Dedifferentiated amniotic fluid mesenchymal stem cell (primary cell): ENCODE results near the gene RBM10.

ENCODE experiments used
- DNase-seq: peaks from one replicate; pipeline ENCODE4 v3.0.0-alpha.2; 2016; ENCODE audit errors: extremely low spot score

Gene RBM10

DNA sequence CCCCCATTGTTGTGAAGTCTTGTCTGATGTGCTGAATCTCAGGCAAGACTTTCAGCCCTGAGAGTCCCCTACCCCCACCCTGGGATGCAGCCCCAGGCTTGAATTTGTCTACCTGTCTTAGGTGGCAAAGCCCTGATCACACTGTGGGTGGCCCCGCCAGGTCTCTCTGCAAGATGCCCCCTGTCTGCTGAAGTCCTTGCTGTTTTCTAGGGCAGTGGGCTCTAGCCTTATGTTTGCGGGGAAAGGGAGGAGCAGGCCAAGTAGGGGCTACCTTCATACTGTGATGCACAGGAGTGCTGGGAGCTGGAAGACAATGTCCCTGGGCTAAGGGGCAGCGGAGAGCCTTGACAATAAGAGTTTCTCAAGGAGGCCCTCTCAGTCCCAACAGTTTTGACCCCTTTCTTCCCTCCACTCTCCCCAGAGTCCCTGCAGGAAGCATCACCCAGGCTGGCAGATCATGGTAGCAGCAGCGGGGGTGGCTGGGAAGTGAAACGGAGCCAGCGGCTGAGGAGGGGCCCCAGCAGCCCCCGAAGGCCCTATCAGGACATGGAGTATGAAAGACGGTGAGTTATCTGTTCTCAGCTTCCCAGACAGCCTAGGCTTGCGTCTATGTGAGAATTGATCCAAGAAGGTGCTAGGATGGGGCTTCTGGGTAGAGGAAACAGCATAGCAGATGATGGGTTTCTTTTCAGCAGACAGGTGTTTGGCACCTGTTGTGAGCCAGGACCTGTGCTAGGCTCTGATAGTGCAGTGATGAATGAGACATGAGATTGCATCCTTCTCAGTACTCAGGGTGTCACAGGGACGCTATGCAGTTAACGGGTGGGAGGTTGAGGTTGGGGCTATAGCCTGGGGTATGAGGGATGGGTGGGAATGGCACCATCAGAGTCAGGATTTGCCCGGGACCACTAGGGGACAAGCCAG lies 2.2 kb downstream of the RBM10 start:
- DNase-seq: no peak

GRCh38 chrX:47148946-47149345 lies 3.9 kb downstream of the RBM10 start:
- no peak for DNase-seq

DNA sequence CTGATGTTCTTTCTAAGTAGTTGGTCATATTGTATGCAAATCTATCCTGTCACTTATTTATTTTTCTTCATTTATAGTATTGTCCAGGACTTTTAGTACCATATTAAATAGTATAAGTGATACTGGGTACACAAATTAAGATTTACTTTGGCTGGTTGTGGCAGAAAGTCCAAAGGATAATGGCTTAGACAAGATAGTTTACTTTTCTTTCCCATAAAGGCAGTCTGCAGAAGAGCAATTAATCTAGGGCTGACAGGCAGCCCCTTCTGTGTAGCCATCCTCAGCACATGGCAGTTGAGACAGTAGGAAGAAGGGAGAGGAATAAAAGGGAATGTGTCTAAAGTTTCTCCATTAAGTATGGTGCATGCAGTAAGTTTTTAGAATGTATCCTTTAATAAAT lies 6.4 kb downstream of the RBM10 start:
- DNase-seq: no peak

DNA sequence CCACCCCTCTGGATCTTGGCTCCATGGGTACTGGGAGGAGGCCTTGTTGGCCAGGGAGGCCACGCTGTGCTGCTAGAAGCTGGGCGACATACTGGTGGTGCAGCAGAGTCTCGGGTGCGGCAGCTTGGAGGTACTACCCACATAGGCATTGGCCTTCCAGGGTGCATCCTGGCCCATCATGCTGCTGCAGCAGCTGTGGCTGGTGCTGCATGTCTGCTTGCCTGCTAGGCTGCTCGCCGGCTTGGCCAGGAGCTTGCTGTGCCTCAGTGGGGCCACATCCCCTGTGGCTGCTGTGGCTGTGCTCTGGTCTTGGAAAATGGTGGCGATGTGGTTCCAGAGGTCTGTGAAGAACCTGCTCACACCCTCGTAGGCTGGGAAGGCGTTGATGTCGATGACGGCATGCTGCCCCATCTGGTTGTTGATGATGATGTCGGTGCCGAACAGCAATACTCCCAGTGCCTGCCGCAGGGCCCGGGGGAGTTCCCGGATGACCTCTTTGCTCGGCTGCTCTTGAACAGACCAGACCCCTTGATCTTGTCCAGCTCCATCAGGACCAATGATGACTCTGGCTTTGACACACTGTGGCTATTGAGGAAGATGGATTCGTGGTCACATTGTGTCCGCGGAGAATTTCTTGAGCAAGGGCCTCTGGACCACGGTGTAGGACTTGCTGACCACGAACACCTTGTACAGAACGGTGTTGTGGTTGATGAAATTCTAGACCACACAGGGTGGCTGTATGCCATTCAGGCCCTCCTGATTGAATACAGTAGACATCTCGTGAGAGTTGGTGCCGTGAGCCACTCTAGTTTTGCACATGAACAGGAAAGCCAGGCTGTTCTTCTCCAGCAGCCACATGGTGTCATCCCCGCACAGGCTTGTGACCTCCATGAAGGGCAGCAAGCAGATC lies 11.8 kb downstream of the RBM10 start:
- DNase-seq: no peak

DNA sequence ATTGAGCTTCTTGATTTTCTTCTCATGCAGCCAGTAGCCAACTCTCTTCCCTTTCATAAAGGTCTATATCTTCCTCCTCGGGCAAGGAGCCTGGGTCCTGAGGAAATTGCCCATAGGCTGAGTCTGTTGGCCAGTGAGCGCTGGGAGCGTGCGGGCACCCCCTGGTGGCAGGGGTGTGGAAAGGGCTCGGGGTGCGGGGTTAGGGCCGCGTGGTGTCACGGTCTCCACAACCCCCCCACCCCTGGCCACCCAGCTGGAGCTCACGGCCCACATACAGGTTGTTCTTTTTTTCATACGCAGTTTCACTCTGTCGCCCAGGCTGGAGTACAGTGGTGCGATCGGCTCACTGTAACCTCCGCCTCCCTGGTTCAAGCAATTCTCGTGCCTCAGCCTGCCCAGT lies 13.1 kb downstream of the RBM10 start:
- no peak for DNase-seq

DNA sequence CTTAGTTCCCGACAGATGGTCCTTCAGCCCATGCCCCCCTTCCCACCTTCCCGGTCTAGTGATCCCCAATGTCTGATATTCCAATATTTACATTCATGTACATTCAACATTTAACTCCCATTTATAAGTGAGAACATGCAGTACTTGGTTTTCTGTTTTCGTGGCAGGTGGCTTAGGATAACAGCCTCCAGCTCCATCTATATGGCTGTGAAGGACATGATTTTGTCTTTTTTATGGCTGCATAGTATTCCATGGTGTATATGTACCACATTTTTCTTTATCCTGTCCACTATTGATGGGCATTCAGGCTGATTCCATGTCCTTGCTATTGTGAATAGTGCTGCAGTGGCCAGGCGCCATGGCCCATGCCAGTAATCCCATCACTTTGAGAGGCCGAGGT lies 13.8 kb downstream of the RBM10 start:
- DNase-seq: no peak

GRCh38 chrX:47160781-47161180 lies 15.8 kb downstream of the RBM10 start:
- DNase-seq: no peak

DNA sequence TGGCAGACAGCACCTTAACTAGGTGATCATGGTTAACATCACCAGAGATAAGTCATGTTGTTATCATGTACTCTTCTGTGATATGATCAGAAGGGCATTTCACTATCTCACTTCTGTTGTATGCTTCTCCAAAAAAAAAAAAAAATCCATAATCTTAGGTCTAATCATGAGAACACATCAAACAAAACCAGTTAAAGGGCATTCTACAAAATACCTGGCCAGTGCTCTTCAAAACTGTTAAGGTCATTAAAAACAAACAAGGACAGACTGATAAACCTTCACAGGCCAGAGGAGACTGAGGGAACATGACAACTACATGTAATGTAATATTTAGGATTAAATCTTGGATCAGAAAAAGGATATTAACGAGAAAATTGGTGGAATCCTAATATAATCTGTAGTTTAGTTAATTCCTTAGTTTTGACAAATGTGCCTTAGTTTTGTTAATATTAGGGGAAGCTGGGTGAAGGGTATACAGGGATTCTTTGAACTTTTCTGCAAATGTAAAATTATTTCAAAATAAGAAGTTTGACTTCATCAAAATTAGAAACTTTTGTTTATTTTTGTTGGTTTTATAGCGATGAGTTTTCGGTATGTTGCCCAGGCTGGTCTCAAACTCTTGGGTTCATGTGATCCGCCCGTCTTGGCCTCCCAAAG lies 18.0 kb downstream of the RBM10 start:
- no peak for DNase-seq

DNA sequence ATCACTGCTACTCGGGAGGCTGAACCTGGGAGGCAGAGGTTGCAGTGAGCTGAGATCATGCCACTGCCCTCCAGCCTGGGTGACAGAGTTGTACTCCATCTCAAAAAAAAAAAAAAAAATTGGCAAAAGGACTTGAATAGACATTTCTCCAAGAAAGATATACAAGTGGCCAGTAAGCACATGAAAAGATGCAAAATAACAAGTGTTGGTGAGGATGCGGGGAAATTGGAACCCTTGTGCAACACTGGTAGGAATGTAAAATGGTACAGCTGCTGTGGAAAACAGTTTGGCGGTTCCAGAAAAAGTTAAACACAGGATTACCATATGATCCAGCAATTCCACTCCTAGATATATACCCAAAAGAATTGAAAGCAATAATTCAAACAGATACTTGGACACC lies 19.4 kb downstream of the RBM10 start:
- DNase-seq: no peak

DNA sequence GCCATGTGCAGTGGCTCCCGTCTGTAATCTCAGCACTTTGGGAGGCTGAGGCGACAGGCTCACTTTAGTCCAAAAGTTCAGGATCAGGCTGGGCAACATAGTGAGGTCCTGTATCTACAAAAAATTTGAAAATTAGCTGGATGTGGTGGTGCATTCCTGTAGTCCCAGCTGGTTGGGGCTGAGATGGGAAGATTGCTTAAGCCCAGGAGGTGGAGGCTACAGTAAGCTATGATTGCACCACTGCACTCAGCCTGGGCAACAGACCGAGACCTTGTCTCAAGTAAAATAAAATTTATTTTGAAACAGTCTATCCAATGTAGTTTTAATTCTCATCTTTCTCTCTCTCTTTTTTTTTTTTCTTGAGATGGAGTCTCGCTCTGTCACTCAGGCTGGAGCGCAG lies 21.1 kb downstream of the RBM10 start:
- DNase-seq: no peak

DNA sequence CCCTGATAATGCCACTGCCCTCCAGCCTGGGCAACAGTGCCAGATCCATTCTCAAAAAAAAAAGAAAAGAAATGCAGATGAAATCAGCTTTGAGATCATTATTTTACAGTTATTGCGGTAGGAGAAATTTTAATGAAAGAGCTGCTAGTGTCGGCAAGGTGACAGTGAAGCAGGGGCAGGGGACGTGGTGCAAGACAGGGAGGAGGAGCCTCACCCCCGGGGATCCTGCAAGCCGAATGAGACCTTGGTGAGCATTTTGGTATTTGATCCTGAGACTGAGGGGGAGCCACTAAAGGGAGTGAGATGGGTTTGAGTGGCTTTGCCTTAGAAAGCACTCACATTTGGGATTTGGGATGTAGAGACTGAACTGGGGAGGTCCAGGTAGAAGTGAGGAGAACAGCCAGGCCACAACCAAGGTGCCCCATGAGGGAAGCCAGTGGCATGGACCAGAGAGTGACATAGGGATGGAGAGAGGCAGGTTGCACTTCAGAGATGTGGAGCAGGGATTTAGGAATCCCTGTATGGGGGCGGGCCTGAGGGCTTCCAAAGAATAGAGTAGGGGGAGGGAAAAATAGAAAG lies 23.6 kb downstream of the RBM10 start:
- DNase-seq: no peak

DNA sequence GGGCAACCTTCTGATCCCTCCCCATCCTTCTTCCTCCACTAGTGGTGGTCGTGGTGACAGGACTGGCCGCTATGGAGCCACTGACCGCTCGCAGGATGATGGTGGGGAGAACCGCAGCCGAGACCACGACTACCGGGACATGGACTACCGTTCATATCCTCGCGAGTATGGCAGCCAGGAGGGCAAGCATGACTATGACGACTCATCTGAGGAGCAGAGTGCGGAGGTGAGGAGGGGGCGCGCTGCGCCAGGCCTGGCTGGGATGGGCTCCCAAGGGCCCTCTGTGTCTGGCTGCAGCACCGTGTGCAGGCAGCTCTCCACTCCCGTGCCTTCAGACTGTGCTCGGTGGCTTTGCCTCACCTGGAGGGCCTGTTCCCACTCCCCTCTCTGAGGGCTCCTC lies 24.3 kb downstream of the RBM10 start:
- DNase-seq: no peak

DNA sequence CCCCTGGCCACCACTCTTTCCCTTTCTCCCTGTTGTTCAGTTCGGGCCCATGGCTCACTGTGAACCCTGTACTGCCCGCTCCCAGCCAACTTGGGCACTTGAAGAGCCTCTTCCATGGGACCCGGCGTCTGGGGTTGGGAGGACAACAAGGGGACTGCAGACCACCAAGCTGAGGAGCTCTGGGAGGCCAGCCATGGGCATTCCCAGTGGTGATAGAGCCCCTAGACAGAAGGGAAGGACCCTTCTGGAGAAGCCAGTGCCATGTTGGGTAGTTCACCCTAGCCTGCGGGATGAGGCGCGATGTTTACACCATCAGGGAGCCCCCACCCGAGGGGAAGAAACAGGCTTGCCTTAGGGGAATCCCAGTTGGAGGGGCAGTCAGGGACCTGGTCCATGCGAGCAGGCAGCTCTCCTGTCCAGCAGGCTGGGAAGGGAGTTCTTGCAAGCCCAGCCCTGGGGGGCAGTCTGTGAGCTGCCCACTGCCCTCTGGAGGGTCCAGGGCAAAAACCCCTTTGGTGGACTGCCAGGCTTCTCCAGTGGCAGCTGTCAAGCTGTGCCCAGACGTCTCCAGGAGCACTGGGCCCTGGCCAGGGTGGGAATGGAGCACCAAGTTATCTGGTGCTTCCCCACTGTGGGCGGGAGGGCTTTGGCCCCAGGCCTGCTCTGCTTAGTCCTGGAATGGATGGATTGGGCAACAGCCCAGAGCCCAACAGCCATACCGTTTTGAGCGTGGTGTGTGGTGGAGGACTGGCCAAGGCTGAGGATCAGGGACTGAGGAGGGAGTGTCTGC lies 24.9 kb downstream of the RBM10 start:
- no peak for DNase-seq

GRCh38 chrX:47170861-47171692 lies 26.1 kb downstream of the RBM10 start:
- no peak for DNase-seq

GRCh38 chrX:47171996-47172395 lies 27.0 kb downstream of the RBM10 start:
- DNase-seq: no peak

GRCh38 chrX:47172549-47172948 lies 27.5 kb downstream of the RBM10 start:
- DNase-seq: no peak

GRCh38 chrX:47172971-47173792 lies 28.2 kb downstream of the RBM10 start:
- no peak for DNase-seq

DNA sequence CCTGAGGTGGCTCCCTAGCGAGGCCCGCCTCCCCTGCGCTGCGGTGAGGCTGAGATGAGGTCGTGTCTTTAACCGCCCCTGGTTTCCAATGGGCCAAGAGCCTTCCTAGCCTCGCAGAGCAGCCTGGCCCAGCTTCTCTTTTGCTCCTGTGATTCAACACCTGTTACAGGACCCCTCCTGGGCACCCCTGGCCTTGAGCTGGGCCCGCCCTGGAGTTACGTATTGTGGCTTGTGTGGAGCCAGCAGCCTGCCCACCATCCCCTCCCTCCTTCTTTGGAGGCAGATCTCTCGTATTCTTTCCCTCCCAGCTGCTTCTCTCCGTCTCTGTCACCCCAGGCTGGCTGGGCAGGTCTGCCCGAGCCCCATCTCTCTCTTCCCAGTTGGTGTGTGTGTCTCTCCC lies 29.4 kb downstream of the RBM10 start:
- no peak for DNase-seq

GRCh38 chrX:47174846-47175587 lies 30.0 kb downstream of the RBM10 start:
- DNase-seq: no peak
